NT2/D1 (cell line): ENCODE measurements around the gene BLOC1S3.

Source experiments
- DNase-seq: peaks from one replicate; pipeline ENCODE4 v3.0.0-alpha.2; 2011; ENCODE audit warnings: low read depth, low spot score
- H3K27me3 ChIP-seq: 2 replicates; pipeline ENCODE4 v1.6.0; 2011; ENCODE audit warnings: mild to moderate bottlenecking; ENCODE audit not compliant: insufficient read length, insufficient read depth
- H3K36me3 ChIP-seq: 2 replicates; pipeline ENCODE4 v1.6.1; 2011; ENCODE audit warnings: mild to moderate bottlenecking, low read length, mixed read lengths; ENCODE audit not compliant: insufficient read depth, insufficient read length
- H3K4me1 ChIP-seq: 2 replicates; pipeline ENCODE4 v1.5.1; 2011; ENCODE audit not compliant: insufficient read depth, insufficient read length
- H3K4me3 ChIP-seq: 2 replicates; pipeline ENCODE4 v1.5.1; 2011; ENCODE audit warnings: low read depth; ENCODE audit not compliant: insufficient read length
- H3K9ac ChIP-seq: 2 replicates; pipeline ENCODE4 v1.6.0; 2011; ENCODE audit warnings: low read depth; ENCODE audit not compliant: insufficient read length
- H3K9me3 ChIP-seq: 2 replicates; pipeline ENCODE4 v1.5.1; 2011; ENCODE audit warnings: mild to moderate bottlenecking, low read length; ENCODE audit not compliant: insufficient read depth
- SUZ12 ChIP-seq: IDR thresholded peaks from 2 replicates; pipeline ENCODE4 v1.6.1; 2011; ENCODE audit not compliant: insufficient read length, insufficient read depth; ENCODE audit errors: extremely low read depth
- YY1 ChIP-seq: IDR thresholded peaks from 2 replicates; pipeline ENCODE4 v1.6.1; 2011; ENCODE audit not compliant: insufficient read length, insufficient read depth
- ZNF274 ChIP-seq: IDR thresholded peaks from 2 replicates; pipeline ENCODE4 v1.6.1; 2011; ENCODE audit warnings: mild to moderate bottlenecking, low read depth, low read length

BLOC1S3 gene

DNA sequence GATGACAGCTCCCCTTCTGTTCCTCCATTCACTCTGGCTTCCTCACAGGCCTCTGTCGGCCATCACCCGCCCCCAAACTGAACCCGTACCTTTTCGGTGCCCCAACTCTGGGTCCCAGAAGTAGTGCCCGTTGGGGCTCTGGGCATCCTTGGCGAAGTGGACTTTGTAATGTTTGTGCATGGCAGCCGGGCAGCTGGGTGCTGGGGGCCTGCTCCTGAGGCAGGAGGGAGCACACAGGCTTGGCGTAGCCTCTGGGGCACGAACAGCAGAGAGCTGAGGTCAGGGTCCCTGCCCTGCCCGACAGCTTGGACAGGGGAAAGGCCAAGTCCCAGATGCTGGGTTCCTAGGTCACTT lies 18.6 kb upstream of the BLOC1S3 start:
- H3K36me3 ChIP-seq = no peaks in the 10 kb centered on the region
- peaks cover 25% of the 10 kb centered on the region for H3K4me1 ChIP-seq
- no peaks in the 10 kb centered on the region for H3K9me3 ChIP-seq
- no peak overlapping the region for H3K4me3 ChIP-seq
- no peak for DNase-seq
- TF ChIP-seq YY1 (no peak), SUZ12 (no peak), ZNF274 (no peak)
- peaks cover 9% of the 10 kb centered on the region for H3K27me3 ChIP-seq
- H3K9ac ChIP-seq = no peak overlapping the region

GRCh38 chr19:45160870-45161737 lies 17.5 kb upstream of the BLOC1S3 start, which contains the start of gene NKPD1:
Gene NKPD1 (minus strand): TSS chr19:45160982. CDS start chr19:45160150, 832 bp downstream.
- TF ChIP-seq ZNF274 (no peak), SUZ12 (no peak), YY1 (no peak)
- no peak within 1 kb of the TSS for H3K9ac ChIP-seq

DNA sequence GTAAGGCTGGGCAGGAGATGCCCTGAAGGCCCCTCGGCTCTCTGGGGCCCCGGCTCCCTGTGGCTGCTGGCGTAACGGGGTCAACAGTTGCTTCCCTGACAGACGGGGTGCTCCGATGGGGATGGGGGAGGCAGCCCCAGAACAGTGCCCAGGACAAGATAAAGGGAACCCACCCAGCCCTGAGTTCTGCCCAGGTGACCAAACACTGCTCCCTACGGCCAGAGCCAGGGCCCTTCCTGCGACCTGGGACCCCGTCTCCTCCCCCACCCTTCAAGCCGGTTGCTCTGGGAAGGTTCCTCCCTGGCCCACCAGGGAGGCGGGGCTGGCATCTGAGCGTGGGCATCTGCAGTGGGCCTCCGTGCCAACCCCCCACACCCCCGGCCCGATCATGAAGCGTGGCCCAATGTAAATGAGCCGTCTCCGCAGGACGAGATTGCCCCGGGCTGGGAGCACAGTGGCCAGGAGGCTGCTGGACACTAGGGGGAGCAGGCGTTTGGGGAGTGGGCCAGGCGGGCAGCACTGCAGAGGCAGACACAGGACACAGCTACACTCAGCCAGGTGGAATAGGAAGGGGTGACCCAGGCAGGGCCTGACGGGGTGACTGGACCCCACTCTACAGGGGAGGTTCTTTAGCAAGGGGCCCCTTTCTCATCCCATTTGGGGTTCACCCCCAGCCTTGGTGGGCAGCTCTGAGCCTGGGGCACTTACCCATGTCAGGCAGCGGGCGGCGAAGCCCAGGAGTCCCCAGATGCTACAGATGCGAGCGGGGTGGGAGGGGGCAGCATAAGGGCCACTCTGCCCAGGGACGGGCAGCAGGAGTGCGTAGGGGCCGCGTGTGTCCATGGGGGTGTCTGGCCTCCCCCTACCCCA lies 16.6 kb upstream of the BLOC1S3 start:
- Histone ChIP-seq H3K4me3 (no peak overlapping the region), H3K27me3 (peaks cover 9% of the 10 kb centered on the region), H3K36me3 (no peaks in the 10 kb centered on the region), H3K9ac (no peak overlapping the region), H3K9me3 (no peaks in the 10 kb centered on the region), H3K4me1 (peaks cover 28% of the 10 kb centered on the region)
- no peak for DNase-seq
- no peak for TF ChIP-seq YY1
- no peak for TF ChIP-seq ZNF274
- TF ChIP-seq SUZ12 = no peak

More at GRCh38 chr19:45160870-45161737, 17.5 kb upstream of the BLOC1S3 start, which contains the start of gene NKPD1:
- Histone ChIP-seq H3K4me3 (no peak within 1 kb of the TSS), H3K36me3 (no peaks in the 10 kb centered on the region), H3K27me3 (peaks cover 9% of the 10 kb centered on the region), H3K4me1 (peaks cover 30% of the 10 kb centered on the region), H3K9me3 (no peaks in the 10 kb centered on the region)
- DNase-seq = no peak

- Histone ChIP-seq H3K9me3 (no peaks in the 10 kb centered on the region), H3K4me3 (no peak overlapping the region), H3K9ac (peak overlapping the region; percentile 21), H3K36me3 (no peaks in the 10 kb centered on the region), H3K4me1 (peaks cover 29% of the 10 kb centered on the region), H3K27me3 (peaks cover 9% of the 10 kb centered on the region)
- no peak for TF ChIP-seq YY1
- no peak for TF ChIP-seq SUZ12
- TF ChIP-seq ZNF274 = no peak
- DNase-seq = no peak
Observed at GRCh38 chr19:45162608-45163143, 15.9 kb upstream of the BLOC1S3 start.

- Histone ChIP-seq H3K9me3 (no peaks in the 10 kb centered on the region), H3K27me3 (peaks cover 9% of the 10 kb centered on the region), H3K9ac (peak overlapping the region; percentile 21), H3K36me3 (no peaks in the 10 kb centered on the region), H3K4me1 (peaks cover 29% of the 10 kb centered on the region), H3K4me3 (no peak overlapping the region)
- TF ChIP-seq SUZ12 (no peak), YY1 (no peak), ZNF274 (no peak)
- DNase-seq = no peak
Observed at GRCh38 chr19:45163156-45163555, 15.4 kb upstream of the BLOC1S3 start.

DNA sequence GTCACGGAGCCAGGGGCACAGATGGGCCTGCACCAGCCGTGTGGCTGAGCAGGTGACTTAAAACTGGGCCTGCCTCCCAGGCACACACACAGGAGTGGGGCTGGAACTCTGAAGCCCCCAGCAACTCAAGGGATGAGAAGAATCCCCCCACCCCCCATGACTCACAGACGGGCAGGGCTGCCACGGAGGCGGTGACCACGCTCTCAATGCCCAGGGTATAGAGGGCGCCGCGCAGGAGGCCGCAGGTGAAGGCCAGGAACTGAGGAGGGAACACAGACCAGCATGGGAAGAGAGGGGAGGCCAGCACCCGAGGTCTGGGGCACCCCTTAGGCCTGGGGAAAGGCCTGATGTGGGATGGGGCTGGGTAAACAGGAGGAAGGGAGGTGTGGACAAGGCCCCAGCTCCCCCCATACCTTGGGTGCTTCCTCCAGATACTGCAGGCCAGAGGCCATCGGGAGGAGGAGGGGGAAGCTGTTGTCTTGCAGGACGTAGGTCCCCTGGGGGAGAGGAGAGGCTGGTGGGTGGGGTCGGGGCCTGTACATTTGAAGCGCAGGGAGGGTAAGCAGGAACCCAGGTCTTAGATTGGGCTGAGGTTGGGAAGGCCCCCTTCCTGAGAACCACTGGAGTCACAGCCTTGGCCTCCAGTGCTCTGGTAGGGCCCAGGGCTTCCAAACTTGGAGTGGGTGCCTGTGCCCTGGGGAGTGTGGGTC lies 14.7 kb upstream of the BLOC1S3 start:
- Histone ChIP-seq H3K9me3 (no peaks in the 10 kb centered on the region), H3K27me3 (peaks cover 9% of the 10 kb centered on the region), H3K4me1 (peaks cover 29% of the 10 kb centered on the region), H3K4me3 (no peak overlapping the region), H3K36me3 (no peaks in the 10 kb centered on the region), H3K9ac (peak overlapping the region; percentile 57)
- no peak for DNase-seq
- no peak for TF ChIP-seq SUZ12
- TF ChIP-seq YY1 = no peak
- no peak for TF ChIP-seq ZNF274
